Measurements from ENCODE around the gene KLF12.
A peak's percentile ranks its signal among the peaks of the same experiment; 100 is the strongest.

KLF12 gene

DNA sequence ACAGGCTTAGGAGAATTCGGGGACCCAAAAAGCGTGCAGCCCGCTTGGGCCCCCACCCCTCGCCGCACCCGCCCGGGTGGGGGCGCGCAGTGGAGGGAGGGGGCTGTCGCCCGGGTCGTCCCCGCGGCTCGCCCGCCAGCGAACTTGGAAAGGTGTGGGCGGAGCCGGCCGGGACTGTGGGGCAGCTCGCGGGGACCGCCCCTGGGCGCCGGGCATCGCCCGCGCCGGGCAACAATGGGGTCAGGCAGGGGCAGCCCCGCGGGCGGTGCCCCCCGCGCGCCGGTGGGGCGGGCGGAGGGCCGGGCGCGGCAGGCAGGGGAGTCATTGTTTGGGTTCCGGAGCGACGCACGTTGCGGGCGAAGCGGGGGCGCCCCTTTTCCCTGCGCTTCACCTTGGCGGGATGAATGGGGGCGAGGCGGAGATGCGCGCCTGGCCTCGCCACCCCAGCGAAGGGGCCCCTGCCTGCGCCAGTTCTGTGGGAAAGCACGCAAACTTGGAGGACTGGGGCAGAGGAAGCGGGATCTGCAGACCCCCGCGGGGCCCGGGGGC is 647 bp upstream of the KLF12 start:
- DNase-seq = peak; percentile 68

DNA sequence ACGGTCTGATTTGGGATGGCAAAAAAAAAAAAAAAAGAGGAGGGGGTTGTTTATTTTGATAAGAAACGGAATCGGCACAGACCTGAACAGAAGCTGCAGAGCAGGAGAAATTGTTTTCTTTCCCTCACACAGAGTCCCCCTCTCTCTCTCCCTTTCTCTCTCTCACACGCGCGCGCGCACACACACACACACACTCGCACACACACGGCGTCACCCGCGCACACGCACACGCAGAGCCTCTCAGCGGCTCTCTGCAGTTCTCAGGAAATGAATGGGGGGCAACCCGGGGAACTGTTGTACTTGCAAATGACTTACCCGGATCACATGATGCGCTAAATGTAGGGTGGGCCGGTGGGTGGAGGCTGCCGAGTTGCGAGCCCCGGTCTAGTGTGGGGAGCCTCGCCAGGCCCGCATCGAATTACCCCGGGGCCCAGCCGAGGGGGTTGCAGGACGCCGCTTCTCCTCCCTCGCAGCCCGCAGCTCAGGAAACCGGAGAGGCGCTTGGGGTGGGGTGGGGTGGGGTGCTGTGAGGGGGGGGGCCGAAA is 475 bp downstream of the KLF12 start:
- DNase-seq = peak; percentile 91

DNA sequence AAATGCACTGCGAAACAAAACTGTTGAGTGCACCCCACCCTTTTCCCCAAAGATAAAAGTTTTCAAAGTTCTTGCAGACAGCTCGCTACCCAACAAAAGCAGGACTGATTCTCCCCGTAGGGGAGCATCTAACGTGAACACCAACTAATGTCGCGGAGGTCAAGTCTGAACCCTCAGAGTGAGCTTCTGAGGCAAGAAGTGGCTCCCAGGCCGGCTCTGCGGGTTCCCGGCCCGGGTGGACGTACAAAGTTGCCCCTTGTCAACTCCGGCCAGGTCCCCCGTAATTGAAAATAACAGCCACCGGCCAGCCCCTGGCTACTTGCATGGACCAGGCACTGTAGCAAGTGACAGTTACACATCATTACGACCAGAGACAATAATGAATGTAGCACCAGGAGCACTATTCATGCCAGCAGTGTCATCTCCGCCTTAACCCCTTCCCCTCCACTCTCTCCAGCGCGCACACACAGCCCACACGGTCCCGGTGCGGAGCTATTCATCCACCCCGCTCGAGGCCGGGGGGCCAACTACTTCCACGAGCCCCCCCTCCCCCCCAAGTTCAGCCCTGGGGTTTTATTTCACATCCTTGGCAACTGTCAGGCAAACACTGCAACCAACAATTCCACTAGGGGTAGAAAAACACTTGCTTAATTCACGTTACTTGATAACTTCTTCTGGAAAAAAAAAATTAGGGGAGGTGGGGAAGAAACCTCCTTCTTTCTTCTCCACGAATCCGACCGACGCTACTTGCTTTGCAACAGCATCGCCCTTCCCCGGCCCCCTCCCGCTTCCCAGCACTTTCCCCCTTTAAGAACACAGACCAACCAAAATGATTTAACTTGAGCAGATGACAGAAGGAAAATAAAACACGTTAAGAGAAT is 1.2 kb downstream of the KLF12 start:
- DNase-seq = peak; percentile 51

DNA sequence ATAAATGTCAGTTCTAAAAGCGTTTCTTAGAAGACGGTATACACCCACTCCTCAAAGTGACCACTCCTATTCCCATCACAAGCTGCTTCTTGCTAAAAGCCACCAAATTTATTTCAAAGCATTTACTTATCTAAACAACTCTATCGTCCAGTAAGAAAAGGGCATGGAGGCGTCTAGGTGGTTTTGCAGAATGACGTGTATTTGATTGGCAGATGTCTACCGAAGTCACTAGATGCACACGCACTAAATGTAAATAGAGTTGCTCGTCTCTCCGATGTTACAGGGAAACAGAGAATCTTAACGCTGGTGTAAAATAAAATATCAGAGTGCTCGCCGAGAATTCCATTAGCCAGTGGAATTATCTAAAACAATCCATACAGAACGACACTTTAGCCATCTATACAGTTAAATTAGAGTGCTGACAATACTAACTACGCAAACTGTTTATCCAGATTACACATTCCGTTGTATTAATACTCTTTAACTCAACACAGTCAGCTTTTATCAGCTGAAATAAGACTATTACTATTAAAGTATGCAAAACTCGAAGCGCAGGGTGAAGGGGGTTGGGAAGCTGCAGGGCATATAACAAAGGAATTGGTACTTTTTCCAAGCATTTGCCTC is 1.9 kb downstream of the KLF12 start:
- DNase-seq = peak; percentile 34

DNA sequence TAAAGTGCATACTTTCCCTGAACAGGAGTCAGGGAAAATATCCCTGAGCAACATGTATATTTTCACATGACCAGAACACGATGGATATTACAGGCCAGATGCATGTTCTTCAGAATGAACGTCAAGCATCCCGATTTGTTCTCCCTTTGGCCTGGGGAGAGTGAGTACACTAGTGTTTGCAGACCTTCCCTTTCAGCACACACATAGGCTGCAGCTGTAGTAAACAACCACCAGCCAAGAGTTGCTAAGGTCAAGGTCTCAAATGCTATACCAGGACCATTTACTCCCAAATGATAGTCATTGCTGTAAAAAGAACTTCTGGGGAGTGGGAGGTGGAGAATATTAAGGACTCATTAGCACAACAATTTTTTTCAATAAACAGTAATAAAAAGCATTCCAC is 3.0 kb downstream of the KLF12 start:
- DNase-seq = no peak

DNA sequence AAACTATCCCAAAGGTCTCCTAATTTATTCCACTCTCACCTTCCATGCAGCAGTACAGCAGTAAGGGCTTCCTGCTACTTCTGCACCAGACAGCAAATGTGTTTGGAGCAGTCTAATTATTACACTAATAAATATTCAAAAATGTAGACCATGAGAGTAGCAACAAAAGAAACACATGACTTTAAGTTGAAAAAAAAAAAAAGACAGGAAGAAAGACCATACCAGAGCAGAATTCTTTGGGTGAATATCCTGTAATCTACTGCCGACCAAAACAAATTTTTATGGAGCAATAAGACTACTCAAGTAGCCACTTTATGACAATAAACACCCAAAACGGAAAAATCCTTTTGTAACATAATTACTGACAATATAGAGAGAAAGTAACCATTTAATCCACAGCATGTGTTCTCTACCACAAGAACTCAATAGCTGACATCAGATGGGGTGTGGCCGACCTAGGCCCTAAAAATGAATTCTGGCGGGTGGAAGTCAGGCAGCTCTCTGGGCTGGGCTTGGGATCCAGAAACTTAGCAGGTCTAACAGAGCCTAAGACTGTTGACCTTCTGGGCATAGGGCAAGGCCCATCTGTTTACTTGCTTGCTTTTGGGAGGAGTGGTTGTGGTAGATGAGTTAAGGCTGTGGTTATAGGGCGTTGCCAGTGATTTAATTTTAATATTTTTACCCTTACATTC is 4.6 kb downstream of the KLF12 start:
- peak; percentile 44 for DNase-seq

DNA sequence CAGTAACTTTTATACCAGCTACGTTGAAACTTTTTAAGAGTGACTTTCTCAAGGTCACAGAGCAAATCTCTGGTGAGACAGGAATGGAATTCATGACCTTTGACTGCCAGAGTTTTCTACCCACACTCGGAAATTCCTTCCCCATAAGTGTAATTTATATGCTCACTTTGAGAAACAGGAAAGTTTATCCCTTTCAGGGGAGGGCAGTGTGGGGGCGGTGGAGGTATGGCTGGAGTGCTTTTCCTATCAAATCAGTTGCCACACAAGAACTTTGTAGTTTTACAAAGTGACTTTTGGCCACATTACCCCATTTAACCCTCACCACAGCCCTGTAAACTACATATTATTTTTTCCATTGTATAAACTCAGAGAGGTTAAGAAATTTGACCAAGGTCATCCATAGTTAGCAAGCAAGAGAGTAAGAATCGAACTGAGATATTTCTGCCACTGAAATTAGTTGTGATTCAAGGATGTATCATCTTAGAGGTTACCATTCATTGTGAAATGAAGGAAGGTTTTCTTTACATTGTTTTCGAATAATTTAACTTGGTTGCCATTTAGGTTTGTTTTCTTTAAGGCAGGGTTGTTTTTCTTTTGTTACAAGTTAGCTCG is 5.9 kb downstream of the KLF12 start:
- peak; percentile 86 for DNase-seq

DNA sequence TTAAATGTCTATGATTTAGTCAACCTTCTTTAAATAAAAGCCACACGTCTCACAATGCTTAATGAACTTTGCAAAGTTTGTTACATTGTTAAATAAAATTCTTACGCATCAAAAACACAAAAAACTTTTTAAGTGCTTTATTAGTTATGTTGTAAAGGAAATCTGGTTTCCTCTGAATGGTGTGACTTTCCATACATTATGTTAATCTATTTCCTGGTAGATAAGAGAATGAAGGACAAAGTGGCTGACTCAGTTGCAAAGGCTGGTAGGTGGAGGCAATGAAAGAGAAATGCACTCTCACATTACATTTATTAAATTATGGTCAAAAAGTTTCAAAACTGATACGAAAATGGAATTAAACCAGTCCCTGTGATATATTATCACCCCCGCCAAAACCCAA is 15.9 kb downstream of the KLF12 start:
- DNase-seq = no peak

DNA sequence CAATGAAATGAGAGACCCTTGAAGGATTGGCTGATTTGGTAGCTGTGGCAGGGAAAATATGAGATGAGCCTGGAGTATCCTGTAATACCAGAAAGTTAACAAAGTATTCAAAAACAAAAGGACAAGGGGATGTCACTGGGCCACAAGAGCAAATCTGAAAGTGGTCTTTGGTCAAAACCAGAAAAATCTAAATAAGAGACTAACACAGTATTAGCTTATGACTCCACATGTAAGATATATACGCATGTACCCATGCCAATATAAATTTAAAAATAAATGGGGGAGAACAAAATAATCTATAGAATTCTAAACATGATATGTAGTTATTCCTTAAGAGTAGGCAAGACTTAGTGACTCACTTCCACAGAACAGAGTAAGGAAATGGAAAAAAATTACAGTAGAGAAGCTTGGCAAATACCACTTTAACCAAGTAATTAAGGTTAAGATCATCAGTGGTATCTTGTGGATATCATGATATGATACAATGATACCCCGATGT is 16.9 kb downstream of the KLF12 start:
- DNase-seq = no peak

DNA sequence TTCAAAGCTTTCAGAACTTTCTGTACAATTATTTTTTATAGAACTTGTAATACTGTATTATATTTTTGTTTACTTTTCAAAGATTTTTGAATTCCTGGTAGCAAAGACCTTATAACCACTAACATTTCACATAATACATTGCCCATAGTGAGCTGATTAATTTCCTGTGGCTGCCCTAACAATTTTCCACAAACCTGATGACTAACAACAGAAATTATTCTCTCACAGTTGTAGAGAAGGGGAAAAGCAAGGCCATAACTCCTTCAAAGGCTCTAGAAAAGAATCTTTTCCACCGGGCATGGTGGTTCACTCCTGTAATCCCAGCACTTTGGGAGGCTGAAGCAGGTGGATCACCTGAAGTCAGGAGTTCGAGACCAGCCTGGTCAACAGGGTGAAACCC is 19.1 kb downstream of the KLF12 start:
- DNase-seq = peak; percentile 80

DNA sequence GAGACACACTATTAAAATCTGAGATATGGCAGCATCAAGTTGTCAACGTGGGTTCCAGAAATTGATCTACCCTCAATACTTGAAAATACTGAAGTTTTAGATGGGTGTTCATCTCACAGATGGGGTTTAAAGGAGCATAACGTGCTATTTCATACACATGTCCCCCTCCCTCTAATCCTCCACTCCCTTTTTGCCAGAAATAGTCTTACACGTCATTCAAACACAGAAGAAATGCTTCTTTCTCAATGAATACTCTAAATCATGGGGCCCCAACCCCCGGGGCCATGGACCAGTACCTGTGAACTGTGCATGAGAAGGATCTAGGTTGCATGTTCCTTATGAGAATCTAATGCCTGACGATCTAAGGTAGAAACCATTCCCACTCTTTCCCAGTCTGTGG is 19.6 kb downstream of the KLF12 start:
- DNase-seq = no peak

DNA sequence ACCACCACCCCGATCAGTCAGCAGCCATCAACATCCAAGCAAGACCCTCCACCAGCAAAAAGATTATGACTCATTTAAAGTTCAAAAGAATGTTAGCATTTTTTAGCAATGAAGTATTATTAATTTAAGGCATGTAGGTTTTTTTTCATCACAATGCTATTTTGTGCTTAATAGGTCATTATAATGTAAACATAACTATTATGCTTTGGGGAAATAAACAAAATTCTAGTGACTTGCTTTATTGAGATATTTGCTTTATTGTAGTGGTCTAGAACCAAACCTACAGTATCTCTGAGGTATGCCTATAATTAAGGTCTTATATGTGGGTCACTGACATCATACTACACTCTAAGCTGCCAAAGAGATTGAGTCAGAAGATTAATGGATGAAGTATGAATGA is 20.0 kb downstream of the KLF12 start:
- peak; percentile 71 for DNase-seq

DNA sequence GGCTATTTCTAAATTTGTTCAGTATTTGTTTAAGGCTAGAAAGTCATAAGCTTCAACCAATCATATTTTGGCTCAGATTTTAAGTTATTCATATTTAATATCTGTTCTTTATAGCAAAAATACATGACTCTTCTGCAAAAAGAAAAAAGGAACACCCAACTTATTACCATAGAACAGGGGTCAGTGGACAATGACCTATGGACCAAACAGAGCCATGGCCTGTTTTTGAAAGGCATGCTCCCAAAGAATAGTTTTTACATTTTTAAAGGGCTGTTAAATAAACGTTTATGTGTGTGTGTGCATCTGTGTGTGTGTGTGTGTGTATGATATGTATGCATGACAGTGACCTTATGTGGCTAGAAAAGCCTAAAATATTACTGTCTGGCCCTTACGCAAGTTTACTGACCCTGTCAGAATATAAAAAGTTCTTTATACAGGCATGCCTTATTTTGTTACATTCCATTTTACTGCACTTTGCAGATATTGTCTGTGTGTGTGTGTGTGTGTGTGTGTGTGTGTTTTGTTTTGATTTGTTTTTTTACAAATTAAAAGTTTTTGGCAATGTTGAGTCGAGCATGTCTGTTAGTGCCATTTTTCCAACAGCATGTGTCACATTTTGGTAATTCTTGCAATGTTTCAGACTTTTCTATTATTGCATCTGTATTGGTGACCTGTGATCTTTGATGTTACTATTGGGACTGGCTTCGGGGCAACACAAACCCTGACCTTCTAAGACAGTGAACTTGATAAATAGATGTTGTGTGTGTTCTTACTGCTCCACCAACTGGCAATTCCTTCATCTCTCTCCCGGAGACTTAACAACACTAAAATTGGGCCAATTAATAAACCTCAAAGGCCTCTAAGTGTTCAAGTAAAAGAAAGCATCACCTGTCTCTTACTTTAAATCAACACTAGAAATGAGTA is 22.0 kb downstream of the KLF12 start:
- no peak for DNase-seq

DNA sequence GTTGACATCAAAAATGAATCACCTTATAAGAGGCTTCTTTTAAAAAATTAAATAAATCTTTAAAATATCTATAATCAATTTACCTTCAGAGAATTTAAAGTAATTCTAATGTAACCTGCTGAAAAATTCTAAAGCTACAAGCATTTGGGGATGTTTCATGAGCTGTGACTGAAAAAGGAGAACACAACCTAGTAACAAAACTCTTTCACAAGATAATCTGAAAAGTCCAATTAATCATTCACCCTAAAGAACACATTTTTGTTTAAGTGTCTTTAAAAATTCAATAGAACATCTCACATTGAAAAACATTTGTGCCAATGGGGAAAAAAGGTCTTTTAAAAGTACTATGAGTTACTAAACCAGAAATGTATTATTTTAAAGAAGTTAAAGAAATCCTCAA is 22.8 kb downstream of the KLF12 start:
- DNase-seq = no peak

DNA sequence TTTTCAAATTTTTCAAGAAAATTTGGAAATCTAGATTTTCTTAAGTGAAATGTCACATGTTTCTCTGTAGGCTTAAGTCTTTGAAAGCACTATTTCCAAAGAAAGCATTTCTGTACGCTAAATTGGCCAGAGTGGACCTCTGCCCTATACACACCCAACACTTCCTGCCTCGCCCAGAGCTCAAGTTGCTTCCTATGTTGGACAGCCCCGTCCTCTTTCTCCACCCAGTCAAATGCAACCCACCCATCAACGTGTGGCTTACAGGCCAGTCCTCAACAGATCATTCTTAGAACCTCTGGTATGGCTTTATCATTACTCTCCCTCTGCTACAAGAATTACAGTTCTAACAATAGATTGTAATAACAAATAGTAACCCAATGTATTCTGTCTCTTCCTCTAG is 24.2 kb downstream of the KLF12 start:
- no peak for DNase-seq

DNA sequence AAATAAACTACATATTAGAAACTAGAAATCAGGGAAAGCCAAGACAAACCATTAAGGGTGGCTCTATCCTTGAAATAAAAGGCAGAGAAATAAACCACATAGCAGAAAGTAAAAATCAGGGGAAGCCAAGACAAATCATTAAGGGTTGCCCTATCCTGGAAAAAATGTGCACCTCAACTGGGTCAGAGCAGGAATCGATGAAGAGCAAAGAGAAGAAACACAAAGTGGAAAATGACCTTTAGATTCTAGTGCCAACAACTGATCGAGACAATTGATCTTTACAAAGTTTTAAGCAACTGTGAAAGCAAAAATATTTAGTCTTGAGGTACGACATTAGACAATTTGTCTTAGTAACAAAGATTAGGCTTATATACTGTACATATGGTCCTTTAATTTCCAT is 26.6 kb downstream of the KLF12 start:
- no peak for DNase-seq

DNA sequence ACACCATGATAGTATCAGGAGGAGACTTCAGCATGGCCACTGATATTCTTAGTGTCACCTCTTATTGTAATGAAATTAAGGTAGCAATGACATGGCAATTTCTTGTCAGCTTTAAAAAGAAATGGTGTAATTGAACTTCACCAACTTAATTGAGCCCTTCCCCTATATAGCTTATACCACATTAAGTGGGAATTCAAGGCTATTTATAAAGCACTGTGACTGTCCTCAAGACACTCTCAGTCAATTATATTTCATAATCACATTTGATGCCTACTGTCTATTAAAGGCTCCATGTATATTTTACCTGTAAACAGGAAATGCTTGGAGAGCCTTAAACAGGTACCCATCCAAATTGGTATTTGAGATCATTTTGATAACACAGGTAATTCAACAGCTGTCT is 28.3 kb downstream of the KLF12 start:
- no peak for DNase-seq

DNA sequence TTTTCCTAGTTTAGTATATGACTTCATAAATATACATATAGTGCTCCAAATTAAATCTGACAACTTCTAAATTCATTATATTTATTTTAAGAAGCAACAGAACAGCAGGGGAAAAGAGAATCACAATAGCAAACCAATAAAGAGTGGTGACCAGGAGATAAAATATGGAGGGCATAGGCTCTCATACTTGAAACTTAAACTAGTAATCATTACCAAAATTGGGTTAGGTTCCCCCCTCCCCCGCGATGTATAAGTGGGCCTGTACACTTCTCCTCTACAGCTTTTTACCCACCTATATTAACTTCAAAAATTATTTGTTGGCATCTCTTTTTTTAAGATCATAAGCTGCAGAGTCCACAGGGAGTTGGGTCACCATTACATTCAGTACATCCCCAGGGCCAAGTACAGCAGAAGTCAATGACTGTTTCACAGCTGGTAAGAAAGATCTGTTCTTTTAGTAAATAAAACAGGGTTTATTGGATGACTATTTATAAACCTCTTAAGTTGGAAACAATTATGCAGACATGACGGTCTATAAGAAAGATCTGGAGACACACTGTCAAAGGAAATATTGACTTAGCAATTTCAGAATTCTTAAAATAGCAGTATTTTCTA is 29.4 kb downstream of the KLF12 start:
- DNase-seq = no peak

DNA sequence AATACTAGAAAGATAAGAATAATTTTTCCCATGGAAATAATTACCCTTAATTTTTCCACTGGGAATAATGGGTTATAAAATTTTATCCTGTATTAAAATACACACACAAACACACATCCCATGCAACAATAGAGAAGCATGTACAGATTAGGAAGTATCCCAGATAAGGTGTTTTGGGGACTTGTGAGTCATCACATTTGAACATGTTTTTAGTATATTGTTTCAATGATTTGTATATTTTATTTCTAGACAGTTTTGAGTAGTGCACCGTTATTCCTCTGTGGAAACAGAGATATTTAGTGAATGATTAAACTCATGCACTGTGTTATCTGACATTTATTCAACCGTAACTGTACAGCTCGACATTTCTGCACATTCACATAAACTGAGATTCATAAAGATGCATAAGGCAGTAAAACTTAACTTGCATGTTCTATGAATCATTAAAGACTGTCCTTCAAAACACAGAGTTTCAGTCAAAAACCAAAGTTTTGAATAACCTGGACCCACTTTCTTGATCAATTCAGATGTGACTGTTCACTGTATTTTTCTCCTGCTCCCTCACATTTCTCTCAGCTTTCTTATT is 30.1 kb downstream of the KLF12 start:
- DNase-seq = no peak

DNA sequence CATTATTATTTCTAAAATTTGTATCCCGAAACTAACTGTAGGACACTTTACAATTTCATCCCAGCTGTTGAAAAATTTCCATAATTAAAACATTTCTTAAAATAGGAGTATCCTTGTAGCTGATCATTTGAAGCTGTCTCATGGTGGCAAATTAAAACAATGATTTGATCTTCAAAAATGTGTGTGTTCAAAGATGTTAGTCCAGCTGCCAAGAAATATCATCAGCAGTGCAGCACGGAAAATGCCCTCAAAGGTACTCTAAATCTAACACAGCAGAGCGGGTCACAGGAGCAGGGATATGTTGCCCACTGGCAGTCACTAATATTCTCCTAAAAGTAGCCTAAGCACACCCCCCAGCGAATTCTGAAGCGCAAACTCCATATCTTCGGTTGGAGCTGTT is 31.0 kb downstream of the KLF12 start:
- no peak for DNase-seq

DNA sequence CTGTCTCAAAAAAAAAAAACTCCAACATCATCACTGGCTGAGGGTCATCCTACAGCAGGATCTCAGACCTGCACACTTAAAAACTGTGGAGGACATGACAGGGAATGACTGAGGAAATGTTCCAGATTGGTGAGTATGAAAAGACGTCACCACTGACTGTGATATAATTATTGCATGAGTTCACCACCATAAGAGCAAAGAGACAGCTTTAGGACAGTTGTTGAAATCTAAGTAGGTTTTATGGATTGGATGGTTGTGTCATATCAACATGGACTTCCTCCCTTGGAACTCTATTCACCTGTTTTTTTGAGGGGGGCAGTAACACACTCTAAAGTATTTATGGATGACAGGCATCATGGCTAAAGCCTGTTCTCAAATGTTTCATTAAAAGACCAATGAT is 31.5 kb downstream of the KLF12 start:
- DNase-seq = no peak

Measured in EL (cell line).